Right atrium auricular region (tissue), 2 donors: ENCODE measurements around the gene JAZF1. TPM values are rescaled to one million over a fixed set of nuclear protein-coding genes. Genes with fewer than 3 reads are reported as not detected.

Experiments
- DNase-seq: peaks from one replicate; pipeline ENCODE4 v3.0.0-alpha.2; 2019; ENCODE audit warnings: low spot score
- H3K27ac ChIP-seq, 2 donors: fragments of 200-600 bp; sonication (generic); 1 replicate in 1 of 2; 2 replicates in 1 of 2; pipeline ENCODE4 v1.5.1; 2016 to 2019
- H3K27me3 ChIP-seq, 2 donors: fragments of 200-600 bp; sonication (generic); one replicate each; pipeline versions ENCODE4 v1.5.1 to v1.6.0; 2017 to 2019
- H3K36me3 ChIP-seq: fragments of 200-600 bp; sonication (generic); one replicate; pipeline ENCODE4 v1.5.1; 2016
- H3K4me1 ChIP-seq, 2 donors: fragments of 200-600 bp; sonication (generic); one replicate each; pipeline versions ENCODE4 v1.5.1 to v1.6.0; 2017 to 2019
- H3K4me3 ChIP-seq, 2 donors: fragments of 200-600 bp; sonication (generic); 1 replicate in 1 of 2; 2 replicates in 1 of 2; pipeline ENCODE4 v1.5.1; 2017 to 2019; ENCODE audit warnings: mild to moderate bottlenecking in 1 of 2, moderate library complexity in 1 of 2
- H3K9me3 ChIP-seq, 2 donors: fragments of 200-600 bp; sonication (generic); one replicate each; pipeline ENCODE4 v1.5.1; 2019
- CTCF ChIP-seq, 2 donors: fragments of 200-600 bp; sonication (generic); IDR thresholded peaks; one replicate each; pipeline ENCODE4 v1.5.1; 2019; ENCODE audit warnings: antibody characterized with exemption in 2 of 2
- total RNA-seq, 2 donors: library from RNA; depleted of rRNA; stranded (reverse); fragments of >200 nt; gene quantifications; one replicate each; pipeline ENCODE4 v1.1.0, GENCODE V29; 2016

The JAZF1 gene
- total RNA-seq, 2 donors from 2014 or later = 13.2 to 18.5 TPM

- Histone ChIP-seq H3K4me1 (peaks cover 0 to 21% of the 10 kb centered on the region in 2 donors), H3K36me3 (no peaks in the 10 kb centered on the region), H3K27ac (no peak overlapping the region), H3K27me3 (no peaks in the 10 kb centered on the region), H3K9me3 (no peaks in the 10 kb centered on the region), H3K4me3 (no peak overlapping the region)
- no peak for DNase-seq
- TF ChIP-seq CTCF (IDR thresholded peaks at IDR 0.05) = no peak
Measured at GRCh38 chr7:28135760-28136159, 44.8 kb downstream of the JAZF1 start.

- H3K4me3 ChIP-seq = no peak overlapping the region
- TF ChIP-seq CTCF (IDR thresholded peaks at IDR 0.05) = no peak
- H3K4me1 ChIP-seq = peaks cover 0 to 21% of the 10 kb centered on the region in 2 donors
- no peaks in the 10 kb centered on the region for H3K27me3 ChIP-seq
- no peak overlapping the region for H3K27ac ChIP-seq
- H3K9me3 ChIP-seq = no peaks in the 10 kb centered on the region
- no peak for DNase-seq
- no peaks in the 10 kb centered on the region for H3K36me3 ChIP-seq
Measured at GRCh38 chr7:28135315-28135714, 45.3 kb downstream of the JAZF1 start.

- DNase-seq = no peak
- TF ChIP-seq CTCF (IDR thresholded peaks at IDR 0.05) = no peak
- Histone ChIP-seq H3K27me3 (no peaks in the 10 kb centered on the region), H3K27ac (no peak overlapping the region), H3K4me1 (peaks cover 0 to 22% of the 10 kb centered on the region in 2 donors), H3K4me3 (no peak overlapping the region), H3K36me3 (no peaks in the 10 kb centered on the region), H3K9me3 (no peaks in the 10 kb centered on the region)
Measured at GRCh38 chr7:28133872-28134271, 46.7 kb downstream of the JAZF1 start.

- Histone ChIP-seq H3K27me3 (no peaks in the 10 kb centered on the region), H3K4me3 (no peak overlapping the region), H3K9me3 (no peaks in the 10 kb centered on the region), H3K27ac (no peak overlapping the region), H3K4me1 (peaks cover 0 to 28% of the 10 kb centered on the region in 2 donors), H3K36me3 (no peaks in the 10 kb centered on the region)
- no peak for TF ChIP-seq CTCF (IDR thresholded peaks at IDR 0.05)
- DNase-seq = no peak
Measured at GRCh38 chr7:28132959-28133870, 47.4 kb downstream of the JAZF1 start.

GRCh38 chr7:28130277-28130676 lies 50.3 kb downstream of the JAZF1 start:
- Histone ChIP-seq H3K36me3 (no peaks in the 10 kb centered on the region), H3K4me1 (peaks cover 0 to 22% of the 10 kb centered on the region in 2 donors), H3K4me3 (no peak overlapping the region), H3K9me3 (no peaks in the 10 kb centered on the region), H3K27me3 (no peaks in the 10 kb centered on the region), H3K27ac (no peak overlapping the region)
- no peak for DNase-seq
- no peak for TF ChIP-seq CTCF (IDR thresholded peaks at IDR 0.05)
